HG03558 (cell line): ENCODE data around the gene ARL6.

Experiments
- ATAC-seq: cut with Tn5 transposase; IDR thresholded peaks from one replicate; pipeline ENCODE4 v1.9.1; 2021; ENCODE audit warnings: moderate number of reproducible peaks; ENCODE audit not compliant: unreplicated experiment; ENCODE audit errors: extremely low read depth

ARL6 gene, protein sequence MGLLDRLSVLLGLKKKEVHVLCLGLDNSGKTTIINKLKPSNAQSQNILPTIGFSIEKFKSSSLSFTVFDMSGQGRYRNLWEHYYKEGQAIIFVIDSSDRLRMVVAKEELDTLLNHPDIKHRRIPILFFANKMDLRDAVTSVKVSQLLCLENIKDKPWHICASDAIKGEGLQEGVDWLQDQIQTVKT

DNA sequence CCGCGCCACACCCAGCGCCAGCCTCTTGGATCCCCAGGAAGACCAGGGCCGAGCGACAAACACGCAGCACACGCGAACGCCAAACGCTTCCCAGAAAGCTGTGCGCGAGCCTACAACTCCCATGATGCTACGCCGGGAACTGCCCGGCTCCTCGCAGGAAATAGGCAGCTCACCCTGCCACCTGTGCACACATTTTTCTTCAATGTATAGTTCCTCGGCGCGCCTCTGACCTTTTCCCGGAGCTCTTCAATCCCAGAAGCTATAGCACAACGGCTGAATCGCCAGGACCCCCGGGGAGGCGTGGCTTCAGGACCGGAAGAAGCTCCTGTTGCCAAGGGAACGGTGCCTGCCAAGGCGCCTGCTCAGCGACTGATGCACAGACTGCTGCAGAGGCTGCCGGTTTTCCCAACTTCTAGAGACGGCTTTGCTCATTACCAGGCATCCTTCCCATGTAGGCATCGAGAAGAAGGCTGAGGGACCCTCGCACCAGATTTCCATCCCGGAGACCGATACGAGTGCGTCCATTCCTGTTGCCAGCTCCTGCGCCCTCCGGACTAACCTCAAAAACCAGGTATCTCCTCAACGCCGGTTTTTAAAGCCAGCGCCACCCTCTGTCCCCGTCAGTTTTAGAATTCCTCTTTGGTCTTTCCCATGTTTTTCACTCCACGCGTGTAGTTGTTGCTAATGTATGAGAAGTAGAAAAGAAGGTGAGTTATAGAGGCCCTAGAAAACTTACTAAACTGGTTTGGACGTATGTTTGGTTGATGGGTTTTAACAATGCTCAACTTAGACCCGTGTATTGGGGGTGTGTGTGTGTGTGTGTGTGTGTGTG, at the start of gene ARL6:
ARL6 (plus strand) TSS at position 352 of the 832 bp plus-strand sequence. CDS start 3,350 bp downstream, outside the sequence.
- ATAC-seq, result peak; percentile 94

GRCh38 chr3:97719156-97719821, 45.3 kb upstream of the ARL6 start:
- ATAC-seq, result no peak

DNA sequence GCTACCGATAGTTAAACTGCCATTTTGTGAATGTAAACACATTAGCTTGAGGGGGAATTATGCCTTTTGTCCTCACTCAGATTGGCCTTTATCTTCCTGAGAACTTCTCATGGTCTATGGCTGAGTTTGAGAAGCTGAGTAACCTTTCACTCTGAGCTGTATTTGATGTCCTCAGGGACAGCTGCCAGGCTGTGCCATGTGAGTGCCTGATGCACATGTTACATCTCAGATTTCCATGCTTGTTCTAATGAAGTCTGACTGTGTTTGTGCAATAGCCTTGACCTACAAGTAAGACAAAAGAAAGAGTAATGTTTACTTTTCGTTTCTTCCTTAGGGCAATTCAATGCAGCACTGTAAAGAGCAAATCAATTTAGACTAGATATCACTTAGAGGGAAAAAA, 44.1 kb upstream of the ARL6 start:
- ATAC-seq, result no peak

GRCh38 chr3:97721446-97721845, 43.1 kb upstream of the ARL6 start:
- ATAC-seq, result no peak

DNA sequence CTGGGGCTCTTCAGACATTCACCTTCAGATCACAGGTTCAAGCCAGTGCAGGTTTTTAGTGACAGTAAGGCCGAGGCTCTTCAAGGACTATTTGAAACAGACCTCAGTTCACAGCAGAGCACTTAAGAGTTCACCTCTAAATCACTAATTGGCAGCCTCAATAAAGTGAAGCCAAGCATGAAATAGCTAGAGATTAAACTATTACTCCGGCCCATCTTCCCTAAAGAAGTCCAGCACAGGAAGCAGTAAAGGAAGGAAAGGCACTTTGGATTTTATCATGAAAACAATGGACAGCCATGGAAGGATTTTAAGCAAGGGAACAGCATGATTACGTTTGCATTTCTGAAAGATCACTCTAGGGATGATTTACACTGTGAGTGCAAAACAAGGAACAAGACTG, 27.6 kb upstream of the ARL6 start:
- ATAC-seq, result no peak

GRCh38 chr3:97738761-97739160, 25.8 kb upstream of the ARL6 start:
- ATAC-seq, result no peak

GRCh38 chr3:97742036-97742435, 22.5 kb upstream of the ARL6 start:
- ATAC-seq, result no peak

- no peak for ATAC-seq
Observed at GRCh38 chr3:97744289-97744688, 20.3 kb upstream of the ARL6 start.

GRCh38 chr3:97763586-97764406, 762 bp upstream of the ARL6 start:
- no peak for ATAC-seq

DNA sequence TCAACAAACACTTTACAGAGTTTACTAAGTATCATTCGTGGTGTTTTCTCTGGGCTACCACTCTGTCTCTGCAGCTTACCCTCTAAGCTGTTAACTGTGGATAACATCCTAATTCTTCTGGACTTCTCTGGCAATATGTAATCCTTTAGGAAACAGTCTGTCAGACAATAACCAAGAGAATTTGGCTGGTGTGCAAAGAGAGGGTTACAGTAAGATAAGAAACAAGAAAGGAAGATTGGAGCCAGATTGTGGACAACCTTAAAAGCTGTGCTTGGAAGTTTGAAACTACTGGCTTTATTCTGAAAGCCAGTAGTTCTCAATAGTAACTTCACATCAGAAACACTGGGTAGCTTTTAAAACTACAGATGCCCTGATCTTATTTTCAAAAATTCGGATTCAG, 778 bp downstream of the ARL6 start:
- ATAC-seq, result no peak

DNA sequence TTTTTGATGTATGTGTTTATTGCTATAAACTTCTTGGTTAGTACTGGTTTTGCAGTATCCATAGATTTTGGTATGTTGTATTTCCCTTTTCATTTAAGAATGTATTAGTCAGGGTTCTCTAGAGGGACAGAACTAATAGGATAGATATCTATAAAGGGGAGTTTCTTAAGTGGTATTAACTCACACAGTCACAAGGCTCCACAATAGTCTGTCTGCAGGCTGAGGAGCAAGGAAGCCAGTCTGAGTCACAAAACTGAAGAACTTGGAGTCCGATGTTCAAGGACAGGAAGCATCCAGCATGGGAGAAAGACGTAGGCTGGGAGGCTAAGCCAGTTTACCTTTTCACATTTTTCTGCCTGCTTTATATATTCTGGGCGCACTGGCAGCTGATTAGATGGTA, 8.4 kb downstream of the ARL6 start:
- ATAC-seq, result no peak

DNA sequence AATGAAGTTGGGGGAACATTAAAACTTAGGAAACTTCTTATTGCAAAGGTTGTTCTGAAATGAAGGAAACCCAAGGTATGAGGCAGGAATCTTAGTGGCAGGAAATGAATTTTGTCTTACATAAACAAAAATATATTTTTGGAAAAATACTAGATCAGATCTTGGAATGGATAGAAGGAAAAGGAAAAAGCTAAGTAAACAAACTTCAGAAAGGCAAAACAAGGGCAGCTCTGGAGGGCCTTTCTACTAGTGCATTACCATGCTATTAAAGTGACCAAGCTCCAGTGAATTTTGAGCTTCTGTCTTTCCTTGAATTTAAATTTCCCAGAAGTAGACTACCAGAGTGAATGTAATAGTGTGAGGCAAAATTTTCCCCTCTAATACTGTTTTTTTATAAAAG, 13.6 kb downstream of the ARL6 start:
- no peak for ATAC-seq

DNA sequence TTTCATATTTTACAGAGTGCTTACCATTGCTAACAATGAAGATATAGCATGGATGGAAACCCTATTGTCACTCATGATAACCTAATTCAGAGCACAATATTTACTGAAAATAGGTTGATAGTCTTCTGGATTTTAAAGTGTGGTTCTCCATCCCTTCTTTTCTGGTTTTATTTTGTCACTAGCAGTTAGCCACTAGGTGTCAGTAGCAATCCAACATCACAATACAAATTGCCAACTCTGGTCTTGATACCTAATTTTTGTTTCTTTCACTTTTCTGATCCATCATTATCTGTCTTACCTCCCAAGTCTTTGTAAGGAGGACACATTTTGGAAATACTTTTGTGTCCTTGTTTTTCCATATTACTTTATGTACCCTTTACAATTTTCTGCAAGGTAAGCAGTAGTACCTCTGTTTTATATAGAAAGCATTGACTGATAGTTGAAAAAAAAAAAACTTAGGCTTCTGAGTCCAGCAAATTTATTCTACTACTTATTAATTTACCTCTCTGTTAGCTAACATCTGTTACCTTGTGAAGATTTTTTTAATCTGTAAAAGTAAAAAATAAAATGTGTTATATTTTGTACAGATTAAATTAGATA, 29.0 kb downstream of the ARL6 start:
- ATAC-seq, result peak; percentile 45

DNA sequence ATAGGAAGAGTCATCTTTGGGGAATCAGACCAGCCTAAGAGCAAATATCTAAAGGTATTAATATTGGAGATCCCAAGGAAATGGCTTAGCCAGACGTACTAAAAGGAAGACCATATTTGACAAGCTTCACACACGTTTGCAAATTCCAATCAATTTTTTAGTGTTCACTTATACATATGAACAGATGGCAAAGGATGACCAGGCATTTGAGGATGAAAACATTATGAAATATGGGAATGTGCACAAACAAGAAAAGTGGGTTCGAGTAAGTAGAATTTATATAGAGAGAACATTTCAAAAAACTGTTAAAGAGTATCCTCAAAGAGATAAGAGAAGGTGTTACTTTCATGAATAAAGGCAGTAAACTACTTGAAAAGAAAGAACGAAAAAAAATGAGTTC, 31.4 kb downstream of the ARL6 start:
- no peak for ATAC-seq

- ATAC-seq, result no peak
Observed at GRCh38 chr3:97804471-97804870, 39.9 kb downstream of the ARL6 start.

DNA sequence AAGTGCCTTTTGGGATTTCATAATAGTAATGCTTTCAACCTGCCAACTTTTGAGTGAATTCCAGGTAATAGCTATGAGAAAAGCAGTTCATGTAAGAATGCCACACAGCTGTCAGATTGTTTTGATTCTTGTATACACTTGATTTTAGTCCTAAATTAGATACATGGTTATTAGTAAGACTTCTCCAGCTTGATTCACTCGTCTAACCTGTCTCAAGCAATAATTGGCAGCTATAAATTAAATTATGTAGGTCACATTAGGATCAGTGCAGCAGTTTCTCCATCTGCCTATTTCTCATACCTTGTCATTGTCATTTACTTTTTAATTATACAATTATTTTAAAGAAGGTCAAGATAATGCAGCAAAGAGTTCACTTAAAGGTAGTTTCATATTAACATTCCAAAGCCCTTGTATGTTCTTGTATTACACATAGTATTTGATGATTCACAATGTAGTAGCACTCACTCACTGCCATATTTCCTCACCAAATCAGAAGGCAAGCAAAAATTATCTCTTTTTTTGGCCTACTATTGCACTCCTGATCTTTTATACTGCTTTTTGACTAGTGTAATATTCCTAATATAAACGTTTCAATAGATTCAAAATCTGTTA, 46.3 kb downstream of the ARL6 start:
- ATAC-seq, result no peak

DNA sequence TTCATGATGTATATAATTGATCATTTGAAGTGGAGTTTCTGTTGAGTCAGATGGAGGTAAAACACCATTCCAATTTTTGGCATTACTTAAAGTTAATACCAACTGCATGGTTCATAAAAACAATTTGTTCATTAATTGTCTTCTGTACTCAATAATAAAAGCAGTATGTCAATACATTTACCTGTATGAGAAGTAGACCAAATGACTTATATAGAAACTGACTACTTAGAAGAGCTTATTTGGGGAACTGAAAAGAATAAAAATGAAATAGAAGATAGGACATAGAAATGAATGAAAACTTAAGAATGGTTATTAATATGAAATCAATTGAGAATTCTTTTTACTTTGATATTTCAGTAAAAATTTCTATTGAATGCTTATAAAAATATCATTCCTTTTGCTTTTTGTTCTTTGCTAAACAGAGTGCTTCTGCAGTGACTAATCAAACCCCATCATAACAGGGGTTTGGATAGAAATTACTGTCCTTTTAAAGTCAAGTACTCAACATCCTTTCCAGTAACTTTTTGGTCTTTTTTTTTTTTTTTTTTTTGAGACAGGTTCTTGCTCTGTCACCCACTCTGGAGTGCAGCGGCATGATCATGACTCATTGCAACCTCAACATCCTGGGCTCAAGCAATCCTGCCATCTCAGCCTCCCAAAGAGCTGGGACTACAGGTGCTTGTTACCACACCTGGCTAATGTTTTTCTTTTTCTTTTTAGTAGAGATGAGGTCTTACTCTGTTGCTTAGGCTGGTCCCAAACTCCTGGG, 50.8 kb downstream of the ARL6 start:
- no peak for ATAC-seq

GRCh38 chr3:97816811-97817210, 52.3 kb downstream of the ARL6 start:
- no peak for ATAC-seq

DNA sequence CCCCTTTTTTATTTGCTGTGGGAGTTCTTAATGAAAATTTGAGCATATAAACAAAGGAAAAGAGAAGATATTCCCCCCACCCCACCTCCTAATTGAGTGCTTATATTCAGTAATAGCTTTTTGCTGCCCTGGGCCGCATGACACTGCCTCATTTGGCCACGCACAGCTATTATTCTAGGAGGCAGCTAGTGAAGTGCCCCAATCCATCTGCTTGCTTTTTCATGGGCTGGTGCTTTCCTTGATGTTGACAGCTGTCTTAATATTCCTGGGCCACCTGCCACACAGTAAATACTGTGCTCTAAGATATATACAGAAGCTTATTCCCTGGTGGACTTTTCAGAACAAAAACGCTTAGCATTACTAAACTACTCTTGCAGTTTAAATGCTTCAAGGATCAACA, 53.4 kb downstream of the ARL6 start:
- no peak for ATAC-seq
